Activated CD4-positive, CD25-positive, alpha-beta regulatory T cell treated with anti-CD3 and anti-CD28 coated beads, Interleukin-2, amount 50 U/mL, for 16 hours (primary cell): ENCODE data around the gene SERPINI1.

Experiments used
- DNase-seq: peaks from one replicate; pipeline ENCODE4 v3.0.0-alpha.2; 2020; ENCODE audit warnings: low read depth, low spot score

The SERPINI1 gene

GRCh38 chr3:167844528-167844927, 109.0 kb downstream of the SERPINI1 start:
- DNase-seq: no peak

DNA sequence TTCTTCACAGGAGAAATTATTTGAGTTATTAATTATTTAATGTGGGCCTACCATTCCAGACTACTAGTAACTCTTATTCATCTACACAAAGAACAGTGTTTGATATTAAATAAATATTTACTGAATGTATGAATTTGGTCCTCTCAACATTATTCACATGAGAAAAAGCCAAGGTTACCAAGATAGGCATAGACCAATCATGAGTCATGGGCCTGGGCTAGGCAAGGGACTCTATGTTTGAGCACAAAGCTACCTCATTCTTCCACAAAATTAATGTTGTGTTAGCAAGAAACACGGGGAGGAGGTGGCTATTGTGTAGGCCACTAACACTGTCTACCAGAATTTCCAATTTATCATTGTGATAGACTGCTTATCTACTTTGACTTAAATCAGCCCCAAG, 115.7 kb downstream of the SERPINI1 start:
- no peak for DNase-seq

GRCh38 chr3:167851749-167852148, 116.2 kb downstream of the SERPINI1 start:
- DNase-seq: no peak

GRCh38 chr3:167852216-167852615, 116.7 kb downstream of the SERPINI1 start:
- DNase-seq: no peak

- no peak for DNase-seq
These were observed 118.5 kb downstream of the SERPINI1 start for GRCh38 chr3:167854063-167854462.

GRCh38 chr3:167854846-167855245, 119.3 kb downstream of the SERPINI1 start:
- DNase-seq: no peak

- no peak for DNase-seq
These were observed 119.8 kb downstream of the SERPINI1 start for GRCh38 chr3:167855306-167855705.

DNA sequence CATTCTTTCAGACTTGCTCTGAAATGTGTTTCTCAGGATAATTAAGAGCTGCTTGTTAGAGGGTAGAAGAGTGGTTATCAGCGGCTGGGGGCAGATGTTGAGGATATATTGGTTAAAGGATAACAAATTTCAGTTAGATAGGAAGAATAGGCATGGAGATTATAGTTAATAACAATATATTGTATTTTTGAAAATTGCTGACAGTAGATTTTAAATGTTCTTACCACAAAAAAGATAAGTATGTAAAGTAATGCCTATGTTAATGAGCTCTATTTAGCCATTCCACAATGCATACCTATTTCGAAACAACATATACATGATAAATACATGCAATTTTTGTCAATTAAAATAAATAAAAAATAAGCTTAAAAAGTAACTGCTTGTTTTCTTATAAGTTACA, 123.3 kb downstream of the SERPINI1 start:
- DNase-seq: no peak

DNA sequence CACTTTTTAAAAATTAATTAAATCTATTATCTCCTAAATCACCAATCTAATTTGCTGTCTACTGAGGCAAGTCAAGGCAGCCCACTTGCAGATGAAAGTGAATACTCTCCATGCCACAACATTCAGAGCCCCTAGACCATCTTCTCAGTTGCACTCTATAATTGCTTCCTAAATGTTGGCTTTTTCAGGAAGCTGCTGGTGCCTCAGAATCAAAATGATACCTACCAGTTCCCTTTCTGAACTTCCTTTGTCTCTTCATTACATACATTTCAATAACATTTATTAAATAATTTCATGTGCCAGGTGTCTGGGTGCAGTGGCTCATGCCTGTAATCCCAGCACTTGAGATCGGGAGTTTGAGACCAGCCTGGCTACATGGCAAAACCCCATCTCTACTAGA, 124.1 kb downstream of the SERPINI1 start:
- no peak for DNase-seq

DNA sequence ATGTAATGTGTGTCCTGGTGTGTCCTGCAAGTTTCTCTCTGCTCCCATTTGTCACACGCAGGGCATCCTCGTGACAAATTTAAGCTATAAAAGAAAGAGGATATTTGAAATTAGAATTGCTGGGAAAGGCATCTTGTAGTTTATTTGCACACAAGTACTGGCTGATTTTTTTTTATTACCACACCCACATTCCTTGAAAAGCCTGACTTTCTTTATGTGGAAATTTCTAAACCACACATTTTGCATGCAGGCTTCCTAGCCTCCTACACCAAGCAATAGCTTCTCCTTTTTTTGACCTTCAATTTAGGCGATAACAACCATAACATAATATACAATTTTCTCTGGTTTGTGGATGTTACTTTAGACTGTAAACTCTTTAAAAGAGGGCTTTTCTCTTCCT, 126.1 kb downstream of the SERPINI1 start:
- no peak for DNase-seq

DNA sequence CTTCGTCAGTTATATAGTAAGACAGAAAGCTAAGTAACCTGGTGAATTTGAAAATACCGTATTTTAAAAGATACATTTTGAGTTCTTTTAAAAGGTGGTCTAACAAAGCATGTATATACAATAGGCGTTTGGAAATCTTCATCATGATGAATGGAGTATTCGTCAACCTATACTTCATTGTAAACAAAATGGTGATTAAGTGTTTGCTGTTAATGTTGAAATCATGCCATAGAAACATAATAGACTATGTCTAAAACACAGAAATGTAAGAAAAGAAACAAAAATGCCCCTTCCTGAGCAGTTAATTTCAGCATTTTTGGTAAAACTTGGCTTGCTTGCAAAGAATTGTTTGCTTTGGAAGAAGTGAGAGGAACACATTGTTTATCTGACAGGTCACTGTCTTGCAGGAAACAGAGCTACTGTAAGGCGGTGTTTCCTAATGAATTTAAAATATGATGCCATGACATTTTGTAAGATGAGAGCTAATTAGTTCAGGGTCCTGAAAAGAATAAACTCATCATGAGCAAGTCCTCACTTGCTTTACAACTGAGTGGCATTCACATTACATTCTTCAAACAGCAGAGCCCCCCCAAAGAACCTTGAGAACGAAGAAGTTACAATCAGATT, 126.7 kb downstream of the SERPINI1 start:
- no peak for DNase-seq

DNA sequence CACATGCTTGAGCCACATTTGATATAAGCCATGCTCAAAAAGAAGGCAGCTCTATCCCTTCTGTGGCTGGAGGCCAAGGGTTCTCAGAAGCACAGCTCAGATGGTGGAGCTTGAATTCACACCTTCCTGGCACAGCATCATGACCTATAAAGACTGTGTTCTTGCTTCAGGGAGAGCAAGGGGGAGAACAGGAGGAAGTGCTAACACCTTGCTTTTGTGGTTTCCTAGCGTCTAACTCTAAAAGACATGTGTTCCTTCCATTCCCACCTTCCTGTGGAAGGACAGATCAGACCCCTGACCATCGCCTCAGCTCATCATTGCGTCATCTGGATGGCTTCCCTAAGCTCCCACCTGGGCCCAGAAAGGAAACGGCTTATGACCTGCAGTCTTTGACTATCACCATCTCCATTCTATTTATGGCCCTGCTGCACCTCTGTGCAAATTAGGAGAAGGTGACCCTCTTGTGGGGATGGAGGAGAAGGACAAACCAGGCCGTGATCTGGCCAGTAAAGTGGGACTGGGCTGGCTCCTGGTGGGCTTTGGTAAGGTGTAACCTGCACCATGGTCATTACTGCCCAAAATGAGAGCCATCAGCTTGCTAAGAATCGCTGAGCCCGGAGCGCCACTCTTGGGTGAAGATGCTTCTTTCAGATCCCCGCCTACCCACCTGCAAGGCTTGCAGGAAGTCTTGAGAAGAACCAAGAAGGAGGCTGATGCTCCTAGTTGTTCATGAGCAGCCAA, 128.5 kb downstream of the SERPINI1 start:
- DNase-seq: no peak

DNA sequence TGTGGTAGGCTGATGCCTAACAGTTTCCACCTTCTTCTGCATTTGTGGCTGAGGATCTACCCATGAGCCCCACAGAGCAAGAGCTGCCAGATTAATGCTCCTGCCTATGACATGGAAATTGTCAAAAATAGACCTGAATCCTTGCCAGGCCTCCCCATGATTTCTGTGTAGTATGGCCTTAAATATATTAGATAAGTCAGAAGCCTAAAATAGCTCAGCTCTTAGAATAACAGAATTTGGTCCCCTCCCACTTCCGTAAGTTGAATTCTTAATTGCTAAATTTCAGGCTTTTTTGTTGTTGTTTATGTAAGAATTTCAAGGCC, 129.0 kb downstream of the SERPINI1 start:
- DNase-seq: no peak

GRCh38 chr3:167866331-167866730, 130.8 kb downstream of the SERPINI1 start:
- no peak for DNase-seq

GRCh38 chr3:167867981-167868380, 132.5 kb downstream of the SERPINI1 start:
- DNase-seq: no peak

- no peak for DNase-seq
These were observed 134.7 kb downstream of the SERPINI1 start for GRCh38 chr3:167870181-167870580.

DNA sequence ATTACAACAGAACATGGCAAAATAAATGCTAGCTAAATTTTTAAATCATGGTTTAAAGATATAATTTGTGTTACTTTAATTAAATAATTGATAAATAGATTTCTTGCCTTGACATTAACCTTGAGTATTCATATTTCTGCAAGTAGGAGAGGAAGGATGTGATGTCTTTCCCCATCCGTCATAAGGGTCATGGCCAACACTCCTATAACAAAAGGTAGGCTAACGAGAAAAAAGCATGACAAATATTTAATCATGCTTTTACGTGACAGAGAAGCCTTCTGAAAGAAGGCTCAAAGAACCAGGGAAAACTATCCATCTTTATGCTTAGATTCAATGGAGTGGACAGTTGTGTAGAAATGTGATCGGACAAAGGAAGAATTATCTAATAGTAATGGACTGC, 135.2 kb downstream of the SERPINI1 start:
- no peak for DNase-seq

DNA sequence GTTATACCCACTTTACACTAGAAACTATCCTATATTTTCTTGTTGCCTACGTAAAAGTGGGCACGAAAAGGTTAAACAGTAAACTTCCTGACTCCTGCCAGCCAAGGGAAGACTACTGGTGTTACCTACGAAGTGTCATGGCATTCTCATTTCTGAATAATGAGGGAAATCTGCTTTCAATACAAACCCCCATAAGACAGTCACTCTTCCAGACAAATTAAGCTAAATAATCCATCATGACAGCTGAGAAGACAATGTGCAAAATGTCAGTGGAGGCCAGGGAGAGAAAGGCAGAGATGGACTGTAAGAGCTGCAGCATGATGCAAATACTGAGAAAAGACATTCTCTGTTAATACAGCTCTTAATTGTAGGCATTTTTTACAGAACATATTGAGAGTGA, 136.5 kb downstream of the SERPINI1 start:
- DNase-seq: no peak

DNA sequence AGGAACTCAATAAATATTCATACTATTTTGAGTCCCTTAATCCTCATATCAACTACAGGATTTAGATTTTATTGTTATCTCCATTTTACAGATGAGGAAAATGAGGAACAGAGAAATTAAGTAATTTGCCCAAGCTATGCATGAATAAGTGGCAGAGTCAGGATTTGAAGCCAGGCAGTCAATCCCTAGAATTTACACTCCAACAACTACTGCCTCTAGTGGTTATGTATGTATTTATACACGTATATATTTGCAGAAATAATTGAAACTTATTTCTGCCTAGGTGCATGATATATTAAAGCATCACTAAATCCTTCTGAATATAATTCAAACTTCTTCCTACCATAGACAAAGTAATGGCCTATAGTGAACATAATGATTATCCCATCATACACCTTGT, 137.4 kb downstream of the SERPINI1 start:
- no peak for DNase-seq

DNA sequence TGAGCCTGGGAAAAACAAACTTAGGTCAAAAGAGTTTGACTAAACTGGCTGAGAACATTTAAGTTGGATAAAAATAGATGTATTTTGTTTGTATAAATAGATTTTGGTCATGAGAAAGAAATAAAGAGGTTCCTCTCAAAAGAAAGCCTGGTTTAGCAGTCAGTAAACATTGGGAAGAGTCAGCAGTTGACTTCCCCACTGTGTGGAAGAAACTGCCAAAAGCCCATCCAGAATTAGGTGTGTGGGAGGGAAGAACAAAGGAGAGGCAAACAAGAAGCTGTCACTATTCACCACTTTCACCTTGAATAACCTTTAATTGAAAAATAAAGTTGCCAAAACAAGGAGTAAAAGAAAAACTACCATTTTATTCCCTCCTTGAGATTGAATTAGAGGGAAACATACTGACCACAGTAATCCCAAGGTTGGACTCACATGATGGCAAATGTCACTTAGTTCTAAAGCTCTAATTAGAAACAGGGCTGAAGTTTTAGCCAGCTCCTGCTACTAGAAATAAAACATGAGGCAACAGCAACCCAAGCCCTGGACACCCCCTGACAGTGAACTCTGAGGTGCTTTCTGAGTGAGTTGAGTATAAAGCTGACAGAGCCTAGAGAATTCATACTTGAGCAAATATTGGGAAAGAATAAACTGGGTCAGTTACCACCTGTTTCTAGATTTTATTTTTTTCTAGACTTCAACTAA, 139.3 kb downstream of the SERPINI1 start:
- no peak for DNase-seq
